ENCODE data around the gene SSBP3.

DNA sequence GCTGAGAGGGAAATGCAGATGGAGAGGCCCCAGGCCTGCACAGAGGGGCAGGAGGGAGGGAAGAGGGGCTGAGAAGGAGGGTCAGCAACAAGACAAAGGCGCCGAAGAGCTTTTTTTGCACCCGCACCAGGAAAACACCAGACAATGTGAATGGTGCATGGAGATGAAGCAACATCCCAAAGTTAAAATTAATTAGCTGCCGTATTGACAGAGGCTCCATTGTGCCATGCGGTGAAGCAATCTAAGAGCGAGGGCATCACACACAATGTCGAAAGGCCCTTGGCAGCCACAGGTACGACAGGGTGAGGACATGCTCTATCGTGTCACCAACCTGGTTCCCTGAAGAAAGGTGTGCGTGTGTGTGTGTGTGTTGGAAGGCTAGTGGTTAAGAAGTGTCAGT lies 41.2 kb downstream of the SSBP3 start:
- TF ChIP-seq SRF (CRISPR knock-in tag; IDR thresholded peaks at IDR 0.05), result no peak
- TF ChIP-seq, protein P1, sequence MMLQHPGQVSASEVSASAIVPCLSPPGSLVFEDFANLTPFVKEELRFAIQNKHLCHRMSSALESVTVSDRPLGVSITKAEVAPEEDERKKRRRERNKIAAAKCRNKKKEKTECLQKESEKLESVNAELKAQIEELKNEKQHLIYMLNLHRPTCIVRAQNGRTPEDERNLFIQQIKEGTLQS (IDR thresholded peaks at IDR 0.05), result no peak
- TF ChIP-seq, protein P1 (CRISPR knock-in tag; conservative IDR thresholded peaks at IDR 0.05), result no peak
- TF ChIP-seq, protein P2, sequence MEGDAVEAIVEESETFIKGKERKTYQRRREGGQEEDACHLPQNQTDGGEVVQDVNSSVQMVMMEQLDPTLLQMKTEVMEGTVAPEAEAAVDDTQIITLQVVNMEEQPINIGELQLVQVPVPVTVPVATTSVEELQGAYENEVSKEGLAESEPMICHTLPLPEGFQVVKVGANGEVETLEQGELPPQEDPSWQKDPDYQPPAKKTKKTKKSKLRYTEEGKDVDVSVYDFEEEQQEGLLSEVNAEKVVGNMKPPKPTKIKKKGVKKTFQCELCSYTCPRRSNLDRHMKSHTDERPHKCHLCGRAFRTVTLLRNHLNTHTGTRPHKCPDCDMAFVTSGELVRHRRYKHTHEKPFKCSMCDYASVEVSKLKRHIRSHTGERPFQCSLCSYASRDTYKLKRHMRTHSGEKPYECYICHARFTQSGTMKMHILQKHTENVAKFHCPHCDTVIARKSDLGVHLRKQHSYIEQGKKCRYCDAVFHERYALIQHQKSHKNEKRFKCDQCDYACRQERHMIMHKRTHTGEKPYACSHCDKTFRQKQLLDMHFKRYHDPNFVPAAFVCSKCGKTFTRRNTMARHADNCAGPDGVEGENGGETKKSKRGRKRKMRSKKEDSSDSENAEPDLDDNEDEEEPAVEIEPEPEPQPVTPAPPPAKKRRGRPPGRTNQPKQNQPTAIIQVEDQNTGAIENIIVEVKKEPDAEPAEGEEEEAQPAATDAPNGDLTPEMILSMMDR (IDR thresholded peaks at IDR 0.05 in 2 of 3, conservative IDR thresholded peaks at IDR 0.05 in 1 of 3; ENCODE audit: insufficient read depth in 2 of 3, low read depth in 1 of 3, low read length in 3 of 3), result no peak
